Transverse colon (tissue), 4 donors: ENCODE results near the gene ZSCAN1.

Experiments used
- CTCF ChIP-seq, 5 experiments: fragments of 200-600 bp in 3 of 5; fragments of 450-650 bp in 2 of 5; sonication (generic) in 3 of 5; IDR thresholded peaks; 1 replicate in 2 of 5; 2 replicates in 3 of 5; pipeline ENCODE4 v1.5.1; 2016 to 2017; ENCODE audit warnings: antibody characterized with exemption in 5 of 5, inconsistent platforms in 3 of 5, mild to moderate bottlenecking in 2 of 5, moderate library complexity in 1 of 5
- EP300 ChIP-seq: sonication (generic); formaldehyde crosslinking; IDR thresholded peaks from one replicate; pipeline ENCODE4 v1.6.1; 2017; ENCODE audit warnings: antibody characterized with exemption, low read depth
- POLR2A ChIP-seq: fragments of 450-650 bp; IDR thresholded peaks from one replicate; pipeline ENCODE4 v1.6.1; 2016; ENCODE audit warnings: antibody characterized with exemption, mild to moderate bottlenecking, moderate library complexity
- POLR2AphosphoS5 ChIP-seq, 3 donors: sonication (generic); formaldehyde crosslinking; IDR thresholded peaks; one replicate each; pipeline ENCODE4 v1.6.1; 2016; ENCODE audit warnings: antibody characterized with exemption in 3 of 3

GRCh38 chr19:58009301-58009665 lies 24.5 kb upstream of the ZSCAN1 start:
- TF ChIP-seq CTCF (IDR thresholded peaks at IDR 0.05) = no peak
- TF ChIP-seq POLR2AphosphoS5 (IDR thresholded peaks at IDR 0.05) = no peak
- TF ChIP-seq POLR2A = no peak
- no peak for TF ChIP-seq EP300
